HepG2 (cell line): ENCODE data around the gene MSI2. TPM values are rescaled to one million over a fixed set of nuclear protein-coding genes. Genes with fewer than 3 reads are reported as not detected.

Experiments used
- ATAC-seq: fragments of 200-7000 bp; cut with Tn5 transposase; 3 replicates; pipeline ENCODE4 v1.9.1; 2020; ENCODE audit warnings: mild to moderate bottlenecking, moderate library complexity
- BruUV-seq: library from RNA; stranded (reverse); fragments of 400-500 nt; replicated peaks from 2 replicates; lab custom pipeline; 2021; lab: Mats Ljungman, UMichigan
- CTCF ChIA-PET: fragments of 300-600 bp; formaldehyde crosslinking; extraction: SDS; loops from one replicate; lab custom pipeline; 2021; ENCODE audit warnings: low total read pairs, inconsistent platforms, low intra/inter-chr PET ratio; lab: Yijun Ruan, JAX
- POLR2A ChIA-PET: fragments of 350-600 bp; sonication (Branson Sonifier 250); formaldehyde crosslinking; loops from one replicate; lab custom pipeline; 2020; ENCODE audit warnings: antibody characterized with exemption, inconsistent platforms; lab: Yijun Ruan, JAX
- DNase-seq: peaks from one replicate; pipeline ENCODE4 v3.0.0-alpha.2; 2015; ENCODE audit warnings: low spot score
- FAIRE-seq: peaks from 3 replicates; lab custom pipeline; 2011; peaks lifted over from hg19 to GRCh38; lab: Jason Lieb, UNC
- H2AFZ ChIP-seq: one replicate; pipeline ENCODE4 v1.6.1; 2011; ENCODE audit warnings: low read length, inconsistent platforms
- H3K27ac ChIP-seq: fragments of 300-600 bp; 3 replicates; pipeline ENCODE4 v1.8.0; 2011; ENCODE audit warnings: mixed run types, mild to moderate bottlenecking, mixed read lengths, low read length, inconsistent platforms; ENCODE audit not compliant: insufficient read depth; ENCODE audit errors: extremely low read length
- H3K27me3 ChIP-seq, 2 experiments: fragments of 200-600 bp in 1 of 2; 2 replicates in 1 of 2; 3 replicates in 1 of 2; pipeline versions ENCODE4 v1.6.0 to v1.8.0; 2011; ENCODE audit warnings: low read length in 2 of 2, mild to moderate bottlenecking in 2 of 2, moderate library complexity in 2 of 2, inconsistent platforms in 1 of 2; ENCODE audit not compliant: insufficient read depth in 2 of 2, control insufficient read depth in 1 of 2
- H3K36me3 ChIP-seq, 2 experiments: fragments of 200-600 bp in 1 of 2; replicated peaks in 1 of 2; 2 replicates in 1 of 2; 3 replicates in 1 of 2; pipeline versions ENCODE4 v1.5.1 to v1.8.0; 2011; ENCODE audit warnings: low read length in 2 of 2, inconsistent platforms in 1 of 2; ENCODE audit not compliant: insufficient read depth in 2 of 2, control insufficient read depth in 1 of 2
- H3K4me1 ChIP-seq: 2 replicates; pipeline ENCODE4 v1.5.1; 2012; ENCODE audit warnings: low read length, inconsistent platforms; ENCODE audit not compliant: insufficient read depth
- H3K4me2 ChIP-seq: 2 replicates; pipeline ENCODE4 v1.6.0; 2011; ENCODE audit warnings: low read depth, low read length, inconsistent platforms
- H3K4me3 ChIP-seq, 3 experiments: fragments of 200-600 bp in 1 of 3; sonication (generic), shearing (Covaris generic) in 1 of 3; replicated peaks in 1 of 3; 2 replicates each; pipeline ENCODE4 v1.5.1; 2011 to 2016; ENCODE audit warnings: low read length in 3 of 3, inconsistent platforms in 2 of 3, low read depth in 2 of 3, mild to moderate bottlenecking in 2 of 3, control low read depth in 1 of 3, mixed read lengths in 1 of 3; ENCODE audit not compliant: insufficient read depth in 1 of 3
- H3K79me2 ChIP-seq: one replicate; pipeline ENCODE4 v1.6.1; 2011; ENCODE audit warnings: low read length, inconsistent platforms; ENCODE audit not compliant: insufficient read depth
- H3K9ac ChIP-seq: 2 replicates; pipeline ENCODE4 v1.6.0; 2011; ENCODE audit warnings: mild to moderate bottlenecking, low read depth, low read length, inconsistent platforms; ENCODE audit not compliant: insufficient read depth
- H3K9me3 ChIP-seq: 2 replicates; pipeline ENCODE4 v1.5.1; 2012; ENCODE audit warnings: mild to moderate bottlenecking, low read length
- H4K20me1 ChIP-seq: 2 replicates; pipeline ENCODE4 v1.6.0; 2011; ENCODE audit warnings: inconsistent platforms, mild to moderate bottlenecking, low read length, moderate library complexity; ENCODE audit not compliant: insufficient read depth
- AHR ChIP-seq: IDR thresholded peaks from 2 replicates; pipeline ENCODE4 v1.6.1; 2018; ENCODE audit warnings: missing genetic modification reagents, missing compliant biosample characterization
- KLF11 ChIP-seq: IDR thresholded peaks from 2 replicates; pipeline ENCODE4 v1.6.1; 2016; ENCODE audit warnings: missing compliant biosample characterization
- MYNN ChIP-seq: sonication (generic); formaldehyde crosslinking; IDR thresholded peaks from 2 replicates; pipeline ENCODE4 v1.4.0; 2020; ENCODE audit warnings: mild to moderate bottlenecking, low read depth, missing genetic modification reagents
- MYPOP ChIP-seq: sonication (generic); formaldehyde crosslinking; IDR thresholded peaks from 2 replicates; pipeline ENCODE4 v1.8.1; 2023; ENCODE audit warnings: mild to moderate bottlenecking, moderate library complexity, missing genetic modification reagents
- NFATC3 ChIP-seq: sonication (generic); formaldehyde crosslinking; IDR thresholded peaks from 2 replicates; pipeline ENCODE4 v1.5.1; 2020; ENCODE audit warnings: mild to moderate bottlenecking, missing genetic modification reagents
- NR2F6 ChIP-seq, 2 experiments: IDR thresholded peaks; 2 replicates each; pipeline ENCODE4 v1.6.1; 2016; ENCODE audit warnings: antibody characterized with exemption in 1 of 2, mild to moderate bottlenecking in 1 of 2
- RFX1 ChIP-seq: fragments of 450-650 bp; IDR thresholded peaks from 2 replicates; pipeline ENCODE4 v1.6.1; 2017
- RFXAP ChIP-seq: sonication (generic); formaldehyde crosslinking; IDR thresholded peaks from 2 replicates; pipeline ENCODE4 v1.4.0; 2020; ENCODE audit warnings: missing genetic modification reagents, borderline replicate concordance
- SMARCC2 ChIP-seq: fragments of 450-650 bp; IDR thresholded peaks from 2 replicates; pipeline ENCODE4 v1.6.1; 2017; ENCODE audit warnings: antibody characterized with exemption, mild to moderate bottlenecking
- SOX13 ChIP-seq, 3 experiments: fragments of 450-650 bp in 1 of 3; sonication (generic) in 1 of 3; formaldehyde crosslinking in 1 of 3; IDR thresholded peaks in 2 of 3; conservative IDR thresholded peaks in 1 of 3; 2 replicates each; pipeline versions ENCODE4 v1.5.0 to v1.6.1; 2016 to 2020; ENCODE audit warnings: antibody characterized with exemption in 1 of 3, mild to moderate bottlenecking in 1 of 3, missing compliant biosample characterization in 1 of 3, missing genetic modification reagents in 1 of 3, moderate library complexity in 1 of 3
- WIZ ChIP-seq: sonication (generic); formaldehyde crosslinking; IDR thresholded peaks from 2 replicates; pipeline ENCODE4 v1.5.1; 2020; ENCODE audit warnings: mild to moderate bottlenecking, missing genetic modification reagents
- ZNF761 ChIP-seq: sonication (generic); formaldehyde crosslinking; conservative IDR thresholded peaks from 2 replicates; pipeline ENCODE4 v1.4.0; 2020; ENCODE audit warnings: mild to moderate bottlenecking, missing genetic modification reagents
- ZNF781 ChIP-seq: sonication (generic); formaldehyde crosslinking; IDR thresholded peaks from 2 replicates; pipeline ENCODE4 v1.5.1; 2020; ENCODE audit warnings: borderline replicate concordance, mild to moderate bottlenecking, missing genetic modification reagents; ENCODE audit errors: not compliant biosample characterization
- ZSCAN5A ChIP-seq: sonication (generic); formaldehyde crosslinking; IDR thresholded peaks from 2 replicates; pipeline ENCODE4 v1.8.0; 2022; ENCODE audit warnings: mild to moderate bottlenecking, missing genetic modification reagents, borderline replicate concordance
- WGBS: methylation state at CpG from one replicate; pipeline ENCODE4 v1.1.6; 2017; ENCODE audit warnings: low lambda C conversion rate; 5-methylcytosine and 5-hydroxymethylcytosine counted together
- in situ Hi-C: cut with HindIII; loops from 2 replicates; pipeline ENCODE4 v1.10.0; 2017; ENCODE audit warnings: low pct_unique_long_range_greater_than_20kb; ENCODE audit not compliant: extremely low pct_ligation_motif_present
- intact Hi-C: fragments of 100-400 bp; cut with micrococcal nuclease; formaldehyde crosslinking; loops from one replicate; pipeline ENCODE4 v1.10.0; 2022; ENCODE audit not compliant: unreplicated experiment
- polyA plus RNA-seq, 8 experiments: library from polyadenylated mRNA; depleted of rRNA in 3 of 8; stranded (reverse) in 7 of 8; unstranded in 1 of 8; fragments of >200 nt; fragmentation: Illumina TruSeq in 4 of 8; extraction: Trizol in 4 of 8; gene quantifications; 2 replicates each; pipeline versions ENCODE4 v1.2.1 to v1.2.3, GENCODE V29; 2011 to 2016; ENCODE audit warnings: low read depth in 4 of 8, missing spikeins in 1 of 8, mixed read lengths in 1 of 8; ENCODE audit not compliant: insufficient read depth in 1 of 8
- total RNA-seq, 5 experiments: library from RNA; depleted of rRNA; stranded (reverse); fragments of >200 nt; fragmentation: Illumina TruSeq; extraction: Trizol; gene quantifications; 2 replicates each; pipeline ENCODE4 v1.2.3, GENCODE V29; 2016; ENCODE audit warnings: low read depth in 1 of 5
- TF ChIP-seq, protein P1 (sequence below): sonication (generic); formaldehyde crosslinking; IDR thresholded peaks from 2 replicates; pipeline ENCODE4 v1.4.0; 2020; ENCODE audit warnings: missing genetic modification reagents

The MSI2 gene
- total and polyA plus RNA-seq, 2 of the 13 experiments (the other 11 are each of a cell fraction or from before 2014, with no cell fraction given) = 77.5 to 78.4 TPM

GRCh38 chr17:57458718-57459285, 202.5 kb downstream of the MSI2 start (continued):
- TF ChIP-seq NR2F6 (IDR thresholded peaks at IDR 0.05) = no peak
- TF ChIP-seq NR2F6 (CRISPR knock-in tag; IDR thresholded peaks at IDR 0.05) = no peak
- no peak for TF ChIP-seq SMARCC2
- TF ChIP-seq ZNF781 (CRISPR knock-in tag) = peak; percentile 12

GRCh38 chr17:57459286-57459915, 203.1 kb downstream of the MSI2 start:
- H2AFZ ChIP-seq = no peak overlapping the region
- H3K36me3 ChIP-seq = peaks cover under 1 to 8% of the 10 kb centered on the region in 2 experiments; a peak in 1 of 5 replicates
- H3K9me3 ChIP-seq = no peaks in the 10 kb centered on the region
- peak; percentile 94 for ATAC-seq
- no peaks in the 10 kb centered on the region for H4K20me1 ChIP-seq
- H3K27ac ChIP-seq = peak overlapping the region; percentile 65
- intact Hi-C loops (loop anchor here (1.0 to 5.0 kb wide), 6 partner anchors 58 to 213 kb away; no protein-coding TSS in a partner anchor), in situ Hi-C loops (loop anchor here (5.0 kb wide), 1 partner anchor 103 kb away; no protein-coding TSS in a partner anchor)
- no peaks in the 10 kb centered on the region for H3K27me3 ChIP-seq
- H3K4me1 ChIP-seq = peaks cover 50% of the 10 kb centered on the region
- CTCF ChIA-PET = interaction anchor here (1.1 to 2.3 kb wide), 5 partner anchors 57 to 217 kb away, joined by 3 to 11 read pairs (median 5); no protein-coding TSS in a partner anchor
- peak; percentile 100 for DNase-seq
- no TSS peak for BruUV-seq
- no peak overlapping the region for H3K4me3 ChIP-seq
- H3K4me2 ChIP-seq = no peak overlapping the region; the same call in 1 of the 2 replicates
- H3K79me2 ChIP-seq = peaks cover 11% of the 10 kb centered on the region
- POLR2A ChIA-PET = interaction anchor here (1.0 to 2.8 kb wide), 9 partner anchors 11 to 213 kb away, joined by 3 to 20 read pairs (median 5); no protein-coding TSS in a partner anchor
- H3K9ac ChIP-seq = peak overlapping the region; percentile 18; the same call in 1 of the 2 replicates
- peak; percentile 99 for FAIRE-seq
- 35% methylated on average over 12 of the region's 12 CpGs for WGBS
- TF ChIP-seq MYNN (CRISPR knock-in tag) = peak; percentile 80; the same call in 1 of the 2 replicates
- TF ChIP-seq MYPOP = peak; percentile 86; the same call in 1 of the 2 replicates
- TF ChIP-seq, protein P1, sequence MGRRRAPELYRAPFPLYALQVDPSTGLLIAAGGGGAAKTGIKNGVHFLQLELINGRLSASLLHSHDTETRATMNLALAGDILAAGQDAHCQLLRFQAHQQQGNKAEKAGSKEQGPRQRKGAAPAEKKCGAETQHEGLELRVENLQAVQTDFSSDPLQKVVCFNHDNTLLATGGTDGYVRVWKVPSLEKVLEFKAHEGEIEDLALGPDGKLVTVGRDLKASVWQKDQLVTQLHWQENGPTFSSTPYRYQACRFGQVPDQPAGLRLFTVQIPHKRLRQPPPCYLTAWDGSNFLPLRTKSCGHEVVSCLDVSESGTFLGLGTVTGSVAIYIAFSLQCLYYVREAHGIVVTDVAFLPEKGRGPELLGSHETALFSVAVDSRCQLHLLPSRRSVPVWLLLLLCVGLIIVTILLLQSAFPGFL = no peak
- 0 out of 2 replicates have a peak, but pooled peaks have one; percentile 20 for TF ChIP-seq NFATC3 (CRISPR knock-in tag)
- no peak for TF ChIP-seq RFX1
- TF ChIP-seq ZSCAN5A (CRISPR knock-in tag) = 0 out of 2 replicates have a peak, but pooled peaks have one; percentile 11
- TF ChIP-seq ZNF761 (CRISPR knock-in tag) = no peak
- peak; percentile 76; the same call in 1 of the 2 replicates for TF ChIP-seq RFXAP
- TF ChIP-seq WIZ (CRISPR knock-in tag) = no peak
- TF ChIP-seq KLF11 (CRISPR knock-in tag) = peak; percentile 46; the same call in 1 of the 2 replicates
- peak; percentile 80 for TF ChIP-seq SOX13 (IDR thresholded peaks at IDR 0.05)
- TF ChIP-seq SOX13 (CRISPR knock-in tag; conservative IDR thresholded peaks at IDR 0.05 in 1 of 2, IDR thresholded peaks at IDR 0.05 in 1 of 2) = peak in 1 of 2 experiments; percentile 84; a peak in 2 of 4 replicates
- TF ChIP-seq AHR = no peak; the same call in 1 of the 2 replicates
